ENCODE measurements around the gene MOGAT3.
A peak's percentile ranks its signal among the peaks of the same experiment; 100 is the strongest.

MOGAT3 gene

GRCh38 chr7:101233907-101234547 lies 33.2 kb upstream of the MOGAT3 start:
- no peak for DNase-seq

DNA sequence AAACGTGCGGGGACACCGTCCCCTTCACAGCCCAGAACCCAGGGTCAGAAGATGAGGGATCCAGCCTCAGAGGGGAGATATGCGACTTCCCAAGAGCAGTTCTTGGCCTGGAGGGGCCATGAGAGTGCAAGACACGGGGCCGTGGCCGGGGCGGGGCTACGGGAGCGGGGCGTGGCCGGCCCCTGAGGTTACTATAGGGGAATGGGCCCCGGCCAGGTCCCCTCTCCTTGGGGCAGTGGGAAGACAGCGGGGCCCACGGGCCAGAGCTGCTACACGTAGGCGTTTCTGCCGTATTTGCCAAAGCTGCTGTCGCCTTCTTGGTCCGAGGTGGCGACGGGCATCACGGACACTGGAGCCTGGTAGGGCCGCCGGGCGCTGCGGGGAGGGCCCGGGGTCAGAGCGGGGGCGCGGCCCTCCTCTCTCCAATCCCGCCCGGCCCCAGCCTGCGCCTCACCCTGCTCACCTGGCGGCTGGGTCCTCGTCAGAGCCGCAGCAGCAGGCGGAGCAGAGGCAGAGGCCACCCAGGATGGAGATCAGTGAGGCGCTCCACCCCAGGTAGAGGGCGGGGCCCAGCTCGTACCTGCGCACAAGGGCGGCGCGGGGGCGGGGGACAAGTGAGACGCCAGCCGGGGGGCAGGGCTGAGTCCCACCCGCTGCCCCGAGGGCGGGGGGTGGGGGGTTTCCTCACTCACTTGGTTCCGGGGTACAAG lies 31.5 kb upstream of the MOGAT3 start:
- DNase-seq = no peak

DNA sequence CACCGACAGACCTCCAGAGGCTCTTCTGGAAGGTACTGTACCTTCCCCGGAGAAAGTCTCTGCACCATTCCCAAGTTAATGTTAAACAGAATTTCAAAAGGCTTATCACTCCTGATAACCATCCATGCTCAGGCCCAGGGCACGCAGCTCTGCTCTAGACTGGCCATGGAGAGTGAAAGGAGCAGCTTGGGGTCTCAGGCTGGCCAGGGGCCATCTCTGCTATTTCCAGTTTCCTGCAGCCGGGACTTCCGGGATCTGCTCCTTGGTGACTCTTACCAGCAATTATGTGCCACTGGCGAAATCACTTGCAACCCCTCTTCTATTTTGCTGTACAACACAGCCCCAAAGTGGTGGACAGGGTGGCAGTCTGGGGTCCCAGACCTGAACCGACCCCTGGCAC lies 30.8 kb upstream of the MOGAT3 start:
- DNase-seq = no peak

DNA sequence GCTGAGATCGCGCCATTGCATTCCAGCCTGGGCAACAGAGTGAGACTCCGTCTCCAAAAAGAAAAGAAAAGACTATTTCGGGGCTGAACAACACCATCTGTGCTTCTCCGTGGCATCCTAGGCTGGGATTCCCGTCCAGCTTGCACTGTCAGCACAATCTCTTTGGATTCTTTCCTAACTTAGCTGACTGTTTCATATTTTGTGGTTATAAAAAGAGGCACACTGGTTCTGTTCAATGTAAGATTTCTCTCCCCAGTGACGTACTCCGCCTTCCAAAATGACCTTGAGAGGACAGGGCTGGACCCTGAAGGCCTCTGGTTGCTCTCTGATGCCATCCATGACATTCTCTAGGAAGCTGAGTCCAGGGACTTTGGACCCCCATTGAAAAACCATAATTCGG lies 25.9 kb upstream of the MOGAT3 start:
- no peak for DNase-seq

GRCh38 chr7:101225650-101226049 lies 24.8 kb upstream of the MOGAT3 start:
- no peak for DNase-seq

DNA sequence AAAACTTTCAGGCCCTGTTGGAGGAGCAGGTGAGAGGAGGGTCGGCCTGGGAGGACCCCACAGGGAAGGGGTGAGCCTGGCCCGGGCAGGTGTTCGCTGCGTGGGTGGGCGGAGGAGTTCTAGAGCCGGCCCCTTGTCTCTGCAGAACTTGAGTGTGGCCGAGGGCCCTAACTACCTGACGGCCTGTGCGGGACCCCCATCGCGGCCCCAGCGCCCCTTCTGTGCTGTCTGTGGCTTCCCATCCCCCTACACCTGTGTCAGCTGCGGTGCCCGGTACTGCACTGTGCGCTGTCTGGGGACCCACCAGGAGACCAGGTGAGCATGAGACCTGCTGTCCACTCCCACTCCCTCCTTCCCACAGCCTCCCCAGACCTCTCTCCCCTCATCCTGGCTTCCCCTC lies 22.7 kb upstream of the MOGAT3 start:
- no peak for DNase-seq

DNA sequence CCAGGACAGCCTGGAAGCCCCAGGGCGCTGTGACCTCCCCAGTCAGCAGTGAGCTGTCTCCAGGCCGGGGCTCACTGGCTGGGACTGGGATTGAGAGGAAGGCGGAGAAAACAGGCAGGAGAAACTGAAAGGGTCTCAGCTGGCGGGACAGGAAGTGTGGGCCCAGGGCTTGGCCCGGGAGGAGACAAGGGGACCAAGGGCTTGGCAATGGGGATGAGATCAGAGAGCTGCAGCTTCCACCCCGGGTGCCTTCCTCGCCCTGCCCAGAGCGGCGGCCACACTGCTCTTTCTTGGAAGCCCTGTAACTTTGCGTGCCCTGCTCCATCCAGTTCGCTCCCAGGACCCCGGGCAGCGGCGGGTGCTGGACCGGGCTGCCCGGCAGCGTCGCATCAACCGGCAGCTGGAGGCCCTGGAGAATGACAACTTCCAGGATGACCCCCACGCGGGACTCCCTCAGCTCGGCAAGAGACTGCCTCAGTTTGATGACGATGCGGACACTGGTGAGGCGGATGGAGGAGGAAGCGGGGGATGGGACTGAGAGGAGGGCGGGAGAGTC lies 21.5 kb upstream of the MOGAT3 start:
- no peak for DNase-seq

GRCh38 chr7:101220295-101220694 lies 19.5 kb upstream of the MOGAT3 start:
- DNase-seq = no peak

DNA sequence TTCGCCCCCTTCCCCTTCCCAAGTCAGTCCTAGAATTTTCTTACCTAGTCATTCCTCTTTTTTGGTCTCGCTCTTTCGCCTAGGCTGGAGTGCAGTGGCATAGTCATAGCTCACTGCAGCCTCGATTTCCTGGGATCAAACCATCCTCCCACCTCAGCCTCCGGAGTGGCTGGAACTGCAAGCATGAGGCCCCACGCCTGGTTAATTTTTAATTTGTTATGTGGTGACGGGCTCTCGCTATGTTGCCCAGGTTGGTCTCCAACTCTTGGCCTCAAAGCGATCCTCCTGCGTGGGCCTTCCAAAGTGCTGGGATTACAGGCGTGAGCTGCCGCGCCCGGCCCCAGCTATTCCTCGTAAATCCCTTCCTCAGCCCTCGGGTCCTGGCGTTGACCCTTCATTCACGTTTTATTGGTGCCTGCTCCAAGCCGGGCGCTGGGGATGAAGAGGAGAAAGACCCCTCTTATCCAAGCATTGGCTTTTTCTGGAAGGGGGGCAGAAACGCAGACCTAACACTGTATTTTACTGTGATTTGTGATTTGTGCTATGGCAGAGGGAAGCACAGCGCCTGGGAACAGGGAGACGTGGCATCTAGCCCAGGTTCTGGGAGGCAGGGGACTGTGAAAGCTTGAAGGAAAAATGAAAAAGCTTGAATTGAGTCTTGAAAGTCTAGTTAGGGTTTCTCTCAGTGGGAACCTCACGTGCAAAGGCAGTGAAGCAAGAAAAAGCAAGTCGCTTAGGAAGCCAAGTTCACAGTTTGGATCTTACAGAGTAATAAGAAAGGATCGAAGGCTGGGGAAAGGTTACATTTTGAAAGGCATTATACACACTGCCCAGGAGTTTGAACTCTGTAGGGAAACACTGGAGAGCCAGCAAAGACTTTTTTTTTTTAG lies 17.6 kb upstream of the MOGAT3 start:
- DNase-seq = no peak

- peak; percentile 68 for DNase-seq
Observed at GRCh38 chr7:101217388-101218235, 16.8 kb upstream of the MOGAT3 start, which contains the start of the genes PLOD3 and ZNHIT1. TSS of gene PLOD3 (minus strand) at chr7:101217581. CDS start at chr7:101217274, 307 bp downstream. TSS of gene ZNHIT1 (plus strand) at chr7:101218165. CDS start at chr7:101218196, 31 bp downstream.

DNA sequence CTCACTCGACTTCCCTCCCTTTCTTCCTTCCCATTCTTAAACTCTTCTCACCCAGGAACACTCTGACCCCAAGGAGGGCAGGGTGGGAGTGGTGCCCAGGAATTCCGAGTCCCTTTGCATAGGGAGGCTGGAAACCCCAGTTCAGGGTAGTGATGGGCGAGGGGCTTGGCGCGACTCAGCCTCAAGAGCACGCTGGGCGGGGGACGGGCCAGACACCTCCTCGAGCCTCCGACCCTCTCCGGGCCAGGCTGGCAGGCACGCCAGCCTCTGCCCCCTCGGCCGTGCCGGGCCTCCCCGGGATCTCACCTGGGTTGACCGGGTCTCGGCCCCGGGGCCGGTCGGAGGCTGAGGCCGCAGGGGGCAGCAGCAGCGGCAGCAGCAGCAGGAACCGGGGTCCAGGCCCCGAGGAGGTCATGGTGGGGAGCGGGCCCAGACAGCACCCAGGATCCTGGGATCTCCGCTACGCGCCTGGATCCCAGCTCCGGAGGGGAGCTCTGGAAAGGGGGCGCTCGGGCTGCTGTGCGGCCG lies 16.1 kb upstream of the MOGAT3 start:
- no peak for DNase-seq

GRCh38 chr7:101216001-101216859 lies 15.4 kb upstream of the MOGAT3 start:
- DNase-seq = no peak

- no peak for DNase-seq
Observed at GRCh38 chr7:101212014-101212413, 11.2 kb upstream of the MOGAT3 start.

- no peak for DNase-seq
Observed at GRCh38 chr7:101211501-101211900, 10.7 kb upstream of the MOGAT3 start.

DNA sequence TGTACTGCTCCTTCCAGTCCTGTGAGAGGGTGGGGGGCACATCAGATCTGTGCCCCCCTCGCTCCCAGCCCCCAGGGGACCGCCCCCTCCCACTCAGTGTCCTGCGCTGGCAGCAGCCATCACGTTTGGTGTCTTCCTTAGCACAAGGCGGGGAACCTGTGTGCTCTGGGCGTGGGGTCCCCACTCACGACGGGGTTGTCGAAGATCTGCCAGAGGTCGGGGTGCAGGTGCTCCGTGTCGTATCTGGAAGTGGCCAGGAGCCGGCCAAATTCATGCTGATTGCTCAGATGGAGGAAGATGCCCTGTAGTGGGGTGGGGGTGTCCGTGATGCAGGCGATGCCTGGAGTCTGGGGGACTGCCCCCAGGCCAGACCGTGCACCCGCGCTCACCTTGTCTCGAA lies 9.3 kb upstream of the MOGAT3 start:
- no peak for DNase-seq

GRCh38 chr7:101208794-101209193 lies 8.0 kb upstream of the MOGAT3 start:
- no peak for DNase-seq

- no peak for DNase-seq
Observed at GRCh38 chr7:101207459-101207858, 6.6 kb upstream of the MOGAT3 start.

GRCh38 chr7:101206665-101207042 lies 5.8 kb upstream of the MOGAT3 start:
- DNase-seq = no peak

- DNase-seq = no peak
Observed at GRCh38 chr7:101205901-101206664, 5.2 kb upstream of the MOGAT3 start.

Measured in SIG-M5 (cell line).